ENCODE data around the gene GABBR2. TPM values are rescaled to one million over a fixed set of nuclear protein-coding genes. Genes with fewer than 3 reads are reported as not detected.

The GABBR2 gene
- total RNA-seq, 2 experiments from 2014 or later = not detected

- Mint-ChIP-seq H3K27ac (no peak overlapping the region), H3K4me3 (no peak overlapping the region), H3K27me3 (peaks cover 11% of the 10 kb centered on the region), H3K36me3 (no peaks in the 10 kb centered on the region), H3K9me3 (no peaks in the 10 kb centered on the region), H3K4me1 (no peaks in the 10 kb centered on the region)
- no peak for DNase-seq
Measured at GRCh38 chr9:98402019-98402840, 306.5 kb downstream of the GABBR2 start.

GRCh38 chr9:98401140-98402018 is 307.4 kb downstream of the GABBR2 start:
- Mint-ChIP-seq H3K27ac (no peak overlapping the region), H3K9me3 (no peaks in the 10 kb centered on the region), H3K36me3 (no peaks in the 10 kb centered on the region), H3K4me1 (no peaks in the 10 kb centered on the region), H3K4me3 (no peak overlapping the region), H3K27me3 (peaks cover 11% of the 10 kb centered on the region)
- no peak for DNase-seq

GRCh38 chr9:98399950-98400683 is 308.6 kb downstream of the GABBR2 start:
- Mint-ChIP-seq H3K27me3 (peaks cover 11% of the 10 kb centered on the region), H3K36me3 (no peaks in the 10 kb centered on the region), H3K9me3 (no peaks in the 10 kb centered on the region), H3K27ac (no peak overlapping the region), H3K4me3 (no peak overlapping the region), H3K4me1 (no peaks in the 10 kb centered on the region)
- no peak for DNase-seq

- DNase-seq = no peak
- H3K4me1 Mint-ChIP-seq = peaks cover 6% of the 10 kb centered on the region
- peaks cover 11% of the 10 kb centered on the region for H3K27me3 Mint-ChIP-seq
- no peaks in the 10 kb centered on the region for H3K36me3 Mint-ChIP-seq
- no peak overlapping the region for H3K4me3 Mint-ChIP-seq
- H3K9me3 Mint-ChIP-seq = peaks cover 5% of the 10 kb centered on the region
- H3K27ac Mint-ChIP-seq = no peak overlapping the region
Measured at GRCh38 chr9:98396656-98397055, 312.1 kb downstream of the GABBR2 start.

GRCh38 chr9:98396236-98396635 is 312.5 kb downstream of the GABBR2 start:
- H3K36me3 Mint-ChIP-seq = no peaks in the 10 kb centered on the region
- DNase-seq = no peak
- H3K9me3 Mint-ChIP-seq = peaks cover 5% of the 10 kb centered on the region
- no peak overlapping the region for H3K27ac Mint-ChIP-seq
- no peak overlapping the region for H3K4me3 Mint-ChIP-seq
- peaks cover 11% of the 10 kb centered on the region for H3K27me3 Mint-ChIP-seq
- peaks cover 8% of the 10 kb centered on the region for H3K4me1 Mint-ChIP-seq

- peaks cover 8% of the 10 kb centered on the region for H3K4me1 Mint-ChIP-seq
- H3K9me3 Mint-ChIP-seq = peaks cover 5% of the 10 kb centered on the region
- H3K27me3 Mint-ChIP-seq = no peaks in the 10 kb centered on the region
- no peak overlapping the region for H3K4me3 Mint-ChIP-seq
- H3K27ac Mint-ChIP-seq = peak overlapping the region; percentile 32
- no peak for DNase-seq
- no peaks in the 10 kb centered on the region for H3K36me3 Mint-ChIP-seq
Measured at GRCh38 chr9:98391867-98392266, 316.9 kb downstream of the GABBR2 start.

- Mint-ChIP-seq H3K36me3 (no peaks in the 10 kb centered on the region), H3K27ac (peak overlapping the region; percentile 32), H3K4me1 (peaks cover 8% of the 10 kb centered on the region), H3K27me3 (no peaks in the 10 kb centered on the region), H3K4me3 (no peak overlapping the region), H3K9me3 (peaks cover 5% of the 10 kb centered on the region)
- DNase-seq = no peak
Measured at GRCh38 chr9:98391406-98391805, 317.3 kb downstream of the GABBR2 start.

- DNase-seq = no peak
- Mint-ChIP-seq H3K9me3 (no peaks in the 10 kb centered on the region), H3K36me3 (no peaks in the 10 kb centered on the region), H3K4me1 (no peaks in the 10 kb centered on the region), H3K27me3 (no peaks in the 10 kb centered on the region), H3K27ac (no peak overlapping the region), H3K4me3 (no peak overlapping the region)
Measured at GRCh38 chr9:98385751-98386150, 323.0 kb downstream of the GABBR2 start.

GRCh38 chr9:98383758-98384157 is 325.0 kb downstream of the GABBR2 start:
- Mint-ChIP-seq H3K4me1 (no peaks in the 10 kb centered on the region), H3K27me3 (no peaks in the 10 kb centered on the region), H3K36me3 (no peaks in the 10 kb centered on the region), H3K9me3 (no peaks in the 10 kb centered on the region), H3K27ac (no peak overlapping the region), H3K4me3 (no peak overlapping the region)
- no peak for DNase-seq

- H3K27ac Mint-ChIP-seq = no peak overlapping the region
- H3K9me3 Mint-ChIP-seq = no peaks in the 10 kb centered on the region
- no peak overlapping the region for H3K4me3 Mint-ChIP-seq
- DNase-seq = no peak
- H3K27me3 Mint-ChIP-seq = no peaks in the 10 kb centered on the region
- H3K36me3 Mint-ChIP-seq = no peaks in the 10 kb centered on the region
- H3K4me1 Mint-ChIP-seq = no peaks in the 10 kb centered on the region
Measured at GRCh38 chr9:98381311-98382103, 327.2 kb downstream of the GABBR2 start.

GRCh38 chr9:98380065-98380681 is 328.6 kb downstream of the GABBR2 start:
- Mint-ChIP-seq H3K27me3 (no peaks in the 10 kb centered on the region), H3K36me3 (no peaks in the 10 kb centered on the region), H3K4me3 (no peak overlapping the region), H3K4me1 (no peaks in the 10 kb centered on the region), H3K9me3 (no peaks in the 10 kb centered on the region), H3K27ac (no peak overlapping the region)
- DNase-seq = no peak

- H3K36me3 Mint-ChIP-seq = no peaks in the 10 kb centered on the region
- H3K27me3 Mint-ChIP-seq = no peaks in the 10 kb centered on the region
- H3K4me3 Mint-ChIP-seq = no peak overlapping the region
- DNase-seq = no peak
- no peak overlapping the region for H3K27ac Mint-ChIP-seq
- H3K9me3 Mint-ChIP-seq = no peaks in the 10 kb centered on the region
- H3K4me1 Mint-ChIP-seq = no peaks in the 10 kb centered on the region
Measured at GRCh38 chr9:98379572-98379971, 329.2 kb downstream of the GABBR2 start.

GRCh38 chr9:98378794-98379193 is 329.9 kb downstream of the GABBR2 start:
- Mint-ChIP-seq H3K4me1 (no peaks in the 10 kb centered on the region), H3K36me3 (no peaks in the 10 kb centered on the region), H3K27ac (no peak overlapping the region), H3K4me3 (no peak overlapping the region), H3K27me3 (no peaks in the 10 kb centered on the region), H3K9me3 (no peaks in the 10 kb centered on the region)
- no peak for DNase-seq

GRCh38 chr9:98378206-98378780 is 330.4 kb downstream of the GABBR2 start:
- no peak overlapping the region for H3K27ac Mint-ChIP-seq
- H3K36me3 Mint-ChIP-seq = no peaks in the 10 kb centered on the region
- no peak overlapping the region for H3K4me3 Mint-ChIP-seq
- H3K9me3 Mint-ChIP-seq = no peaks in the 10 kb centered on the region
- no peaks in the 10 kb centered on the region for H3K4me1 Mint-ChIP-seq
- DNase-seq = no peak
- H3K27me3 Mint-ChIP-seq = no peaks in the 10 kb centered on the region
